Panc1 (cell line): Measurements from ENCODE around the gene LZTS2. TPM values are rescaled to one million over a fixed set of nuclear protein-coding genes. Genes with fewer than 3 reads are reported as not detected.

Experiments used
- ATAC-seq: fragments of 200-7000 bp; cut with Tn5 transposase; 2 replicates; pipeline ENCODE4 v1.9.1; 2020; ENCODE audit warnings: mild to moderate bottlenecking, moderate library complexity
- BruUV-seq: library from RNA; stranded (reverse); fragments of 400-500 nt; replicated peaks from 2 replicates; lab custom pipeline; 2021; lab: Mats Ljungman, UMichigan
- CTCF ChIA-PET: fragments of 300-600 bp; sonication (Branson Sonifier 250); formaldehyde crosslinking; loops from one replicate; lab custom pipeline; 2022; ENCODE audit warnings: antibody characterized with exemption; lab: Charles Lee
- POLR2A ChIA-PET: fragments of 300-600 bp; sonication (Branson Sonifier 250); formaldehyde crosslinking; loops from one replicate; lab custom pipeline; 2022; ENCODE audit warnings: antibody characterized with exemption; lab: Charles Lee
- DNase-seq: peaks from one replicate; pipeline ENCODE4 v3.0.0-alpha.2; 2010; ENCODE audit warnings: low read depth, low spot score
- H3K27ac ChIP-seq: 2 replicates; pipeline ENCODE4 v1.5.1; 2011; ENCODE audit warnings: mild to moderate bottlenecking, low read length, inconsistent platforms
- H3K27me3 ChIP-seq: fragments of 200-500 bp; sonication (Bioruptor generic); 2 replicates; pipeline ENCODE4 v1.6.0; 2014; ENCODE audit warnings: low read length, inconsistent platforms; ENCODE audit not compliant: control insufficient read depth, insufficient read depth
- H3K36me3 ChIP-seq: fragments of 200-500 bp; sonication (Bioruptor generic); 2 replicates; pipeline ENCODE4 v1.5.1; 2014; ENCODE audit warnings: inconsistent platforms, mild to moderate bottlenecking, low read length, moderate library complexity; ENCODE audit not compliant: control insufficient read depth, insufficient read depth
- H3K4me1 ChIP-seq: 2 replicates; pipeline ENCODE4 v1.5.1; 2011; ENCODE audit warnings: inconsistent platforms, mild to moderate bottlenecking, low read length, moderate library complexity; ENCODE audit not compliant: control insufficient read depth, insufficient read depth
- H3K4me3 ChIP-seq, 2 experiments: 2 replicates each; pipeline ENCODE4 v1.5.1; 2011 to 2012; ENCODE audit warnings: low read depth in 2 of 2, low read length in 2 of 2, mild to moderate bottlenecking in 2 of 2, inconsistent platforms in 1 of 2, moderate library complexity in 1 of 2
- H3K9me3 ChIP-seq: fragments of 200-500 bp; sonication (Bioruptor generic); 2 replicates; pipeline ENCODE4 v1.5.1; 2014; ENCODE audit warnings: low read depth, mild to moderate bottlenecking, inconsistent platforms, low read length, moderate library complexity; ENCODE audit not compliant: control insufficient read depth, insufficient read depth
- POLR2AphosphoS5 ChIP-seq: IDR thresholded peaks from 2 replicates; pipeline ENCODE4 v1.6.1; 2012; ENCODE audit warnings: mild to moderate bottlenecking, low read depth, low read length, moderate library complexity
- REST ChIP-seq, 2 experiments: IDR thresholded peaks; 2 replicates each; pipeline ENCODE4 v1.6.1; 2011 to 2012; ENCODE audit warnings: low read depth in 2 of 2, control low read depth in 1 of 2, low read length in 1 of 2, mild to moderate bottlenecking in 1 of 2, moderate library complexity in 1 of 2; ENCODE audit not compliant: insufficient read depth in 1 of 2
- SIN3A ChIP-seq: IDR thresholded peaks from 2 replicates; pipeline ENCODE4 v1.6.1; 2012; ENCODE audit warnings: low read depth, mild to moderate bottlenecking, low read length, moderate library complexity, borderline replicate concordance; ENCODE audit not compliant: insufficient read depth
- TCF7L2 ChIP-seq: IDR thresholded peaks from 2 replicates; pipeline ENCODE4 v1.6.1; 2011; ENCODE audit warnings: mild to moderate bottlenecking, low read depth, low read length, inconsistent platforms
- in situ Hi-C: cut with HindIII; loops from 2 replicates; pipeline ENCODE4 v1.10.0; 2016; ENCODE audit warnings: low sequenced_read_pairs, low pct_unique_long_range_greater_than_20kb
- intact Hi-C: fragments of 100-400 bp; cut with micrococcal nuclease; formaldehyde crosslinking; loops from one replicate; pipeline ENCODE4 v1.10.0; 2022; ENCODE audit not compliant: unreplicated experiment
- total RNA-seq: library from RNA; stranded (reverse); gene quantifications from one replicate; pipeline ENCODE4 v1.2.1, GENCODE V29; 2021; ENCODE audit not compliant: unreplicated experiment
- TF ChIP-seq, protein P1 (sequence below): fragments of 450-650 bp; IDR thresholded peaks from 2 replicates; pipeline ENCODE4 v1.5.1; 2017; ENCODE audit warnings: mild to moderate bottlenecking

Gene LZTS2
- total RNA-seq, 1 experiment from 2014 or later, result 65.5 TPM

DNA sequence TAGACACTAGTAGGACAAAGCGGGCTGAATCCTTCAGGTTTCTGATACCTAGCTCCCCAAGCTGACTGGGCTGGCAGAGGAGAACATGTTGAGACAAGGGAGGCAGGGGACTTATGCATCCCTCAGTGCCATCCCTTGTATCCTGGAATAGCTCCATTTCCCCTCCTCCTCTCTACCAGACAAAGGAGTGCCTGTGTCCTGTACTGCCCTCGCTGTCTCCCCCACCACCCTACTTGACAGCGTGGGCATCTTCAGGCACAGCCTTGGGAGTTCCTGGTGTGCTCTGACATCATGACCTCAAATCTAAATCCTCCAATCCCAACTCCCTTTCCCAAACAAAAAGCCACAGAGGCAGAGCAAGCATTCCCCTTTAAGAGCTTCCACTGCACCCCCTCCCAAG lies 40.5 kb downstream of the LZTS2 start:
- Histone ChIP-seq H3K36me3 (no peaks in the 10 kb centered on the region), H3K4me1 (peaks cover 21% of the 10 kb centered on the region), H3K4me3 (no peak overlapping the region), H3K27me3 (no peaks in the 10 kb centered on the region), H3K9me3 (no peaks in the 10 kb centered on the region), H3K27ac (no peak overlapping the region)
- DNase-seq, result no peak
- ATAC-seq, result no peak
- BruUV-seq, result no TSS peak
- TF ChIP-seq POLR2AphosphoS5, result no peak
- no peak for TF ChIP-seq REST (IDR thresholded peaks at IDR 0.05; ENCODE audit: insufficient read depth in 1 of 2, low read depth in 2 of 2, low read length in 1 of 2)
- no peak for TF ChIP-seq TCF7L2
- TF ChIP-seq SIN3A, result no peak
- TF ChIP-seq, protein P1, sequence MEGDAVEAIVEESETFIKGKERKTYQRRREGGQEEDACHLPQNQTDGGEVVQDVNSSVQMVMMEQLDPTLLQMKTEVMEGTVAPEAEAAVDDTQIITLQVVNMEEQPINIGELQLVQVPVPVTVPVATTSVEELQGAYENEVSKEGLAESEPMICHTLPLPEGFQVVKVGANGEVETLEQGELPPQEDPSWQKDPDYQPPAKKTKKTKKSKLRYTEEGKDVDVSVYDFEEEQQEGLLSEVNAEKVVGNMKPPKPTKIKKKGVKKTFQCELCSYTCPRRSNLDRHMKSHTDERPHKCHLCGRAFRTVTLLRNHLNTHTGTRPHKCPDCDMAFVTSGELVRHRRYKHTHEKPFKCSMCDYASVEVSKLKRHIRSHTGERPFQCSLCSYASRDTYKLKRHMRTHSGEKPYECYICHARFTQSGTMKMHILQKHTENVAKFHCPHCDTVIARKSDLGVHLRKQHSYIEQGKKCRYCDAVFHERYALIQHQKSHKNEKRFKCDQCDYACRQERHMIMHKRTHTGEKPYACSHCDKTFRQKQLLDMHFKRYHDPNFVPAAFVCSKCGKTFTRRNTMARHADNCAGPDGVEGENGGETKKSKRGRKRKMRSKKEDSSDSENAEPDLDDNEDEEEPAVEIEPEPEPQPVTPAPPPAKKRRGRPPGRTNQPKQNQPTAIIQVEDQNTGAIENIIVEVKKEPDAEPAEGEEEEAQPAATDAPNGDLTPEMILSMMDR, result no peak
- intact Hi-C loops, result loop anchor here (10.0 kb wide), 1 partner anchor 105 kb away; no protein-coding TSS in a partner anchor
- in situ Hi-C loops, result no loop called here
- CTCF ChIA-PET, result interaction anchor here (0.6 to 4.6 kb wide), 3 partner anchors 11 to 102 kb away, joined by 4 to 49 read pairs (median 37); no protein-coding TSS in a partner anchor
- POLR2A ChIA-PET, result no interaction called here

GRCh38 chr10:101040851-101041250 lies 41.2 kb downstream of the LZTS2 start:
- ChIA-PET POLR2A (interaction anchor here (0.7 kb wide), 1 partner anchor 453 kb away, joined by 17 read pairs; no protein-coding TSS in a partner anchor), CTCF (interaction anchor here (0.6 to 4.6 kb wide), 18 partner anchors 9 to 275 kb away, joined by 3 to 49 read pairs (median 10); no protein-coding TSS in a partner anchor)
- H3K27me3 ChIP-seq, result no peaks in the 10 kb centered on the region
- ATAC-seq (no peak; the same call in 1 of the 2 replicates), DNase-seq (no peak)
- in situ Hi-C loops (no loop called here), intact Hi-C loops (loop anchor here (10.0 kb wide), 1 partner anchor 104 kb away; no protein-coding TSS in a partner anchor)
- no peak overlapping the region for H3K4me3 ChIP-seq
- peaks cover 21% of the 10 kb centered on the region for H3K4me1 ChIP-seq
- no peaks in the 10 kb centered on the region for H3K36me3 ChIP-seq
- no peak for TF ChIP-seq REST (IDR thresholded peaks at IDR 0.05; ENCODE audit: insufficient read depth in 1 of 2, low read depth in 2 of 2, low read length in 1 of 2)
- TF ChIP-seq, protein P1, result no peak
- no peak for TF ChIP-seq SIN3A
- no peak overlapping the region for H3K27ac ChIP-seq
- BruUV-seq, result no TSS peak
- H3K9me3 ChIP-seq, result no peaks in the 10 kb centered on the region
